Cardiac muscle cell (in vitro differentiated cells and primary cell): Measurements from ENCODE around the gene KLHL2. TPM values are rescaled to one million over a fixed set of nuclear protein-coding genes. Genes with fewer than 3 reads are reported as not detected.
"Not testable (repeated sequence)": the region's sequence is repeated elsewhere in the genome, so short reads cannot be mapped to it uniquely, and the experiment has no call there.

Experiments
- DNase-seq, 2 donors: peaks; one replicate each; pipeline versions ENCODE4 v3.0.0 to v3.0.0-alpha.2; 2010 to 2017; ENCODE audit warnings: low read depth in 1 of 2, low spot score in 1 of 2
- H3K27ac ChIP-seq: fragments of 200-600 bp; sonication (generic); 2 replicates; pipeline ENCODE4 v1.5.1; 2016
- H3K27me3 ChIP-seq: fragments of 200-600 bp; sonication (generic); 2 replicates; pipeline ENCODE4 v1.6.0; 2016; ENCODE audit warnings: control low read depth
- H3K36me3 ChIP-seq: fragments of 200-600 bp; sonication (generic); 2 replicates; pipeline ENCODE4 v1.5.1; 2016; ENCODE audit warnings: control low read depth
- H3K4me1 ChIP-seq: fragments of 200-600 bp; sonication (generic); 2 replicates; pipeline ENCODE4 v1.8.1; 2017; ENCODE audit warnings: low read depth, mild to moderate bottlenecking, mixed run types
- H3K4me3 ChIP-seq: fragments of 200-600 bp; sonication (generic); 2 replicates; pipeline ENCODE4 v1.5.1; 2016; ENCODE audit warnings: mild to moderate bottlenecking
- H3K9me3 ChIP-seq: fragments of 200-600 bp; sonication (generic); 2 replicates; pipeline ENCODE4 v1.5.1; 2017; ENCODE audit warnings: low read depth, mild to moderate bottlenecking, control low read depth
- CTCF ChIP-seq: IDR thresholded peaks from 2 replicates; pipeline ENCODE4 v1.5.1; 2012; ENCODE audit warnings: low read depth, mild to moderate bottlenecking, low read length
- polyA plus RNA-seq: library from polyadenylated mRNA; unstranded; fragments of >200 nt; fragmentation: Nextera tagmentation; extraction: Ambion mirVana; gene quantifications from 2 replicates; pipeline ENCODE4 v1.2.1, GENCODE V29; 2016
- total RNA-seq: library from RNA; depleted of rRNA; stranded (reverse); fragments of >200 nt; gene quantifications from 2 replicates; pipeline ENCODE4 v1.2.3, GENCODE V29; 2016

The KLHL2 gene
- total and polyA plus RNA-seq, 2 experiments from 2014 or later, result 39.7 to 39.8 TPM

GRCh38 chr4:165170819-165171218, 36.5 kb upstream of the KLHL2 start:
- TF ChIP-seq CTCF, result no peak
- Histone ChIP-seq H3K4me3 (no peak overlapping the region), H3K9me3 (no peaks in the 10 kb centered on the region), H3K36me3 (no peaks in the 10 kb centered on the region), H3K27ac (peak overlapping the region; percentile 23), H3K4me1 (no peaks in the 10 kb centered on the region), H3K27me3 (no peaks in the 10 kb centered on the region)
- DNase-seq, result no peak

- not testable (repeated sequence) for H3K27ac ChIP-seq, H3K27me3 ChIP-seq, H3K36me3 ChIP-seq, H3K4me1 ChIP-seq, H3K9me3 ChIP-seq, DNase-seq, H3K4me3 ChIP-seq
Observed at GRCh38 chr4:165175470-165175869, 31.9 kb upstream of the KLHL2 start.

- Histone ChIP-seq H3K36me3 (no peaks in the 10 kb centered on the region), H3K9me3 (no peaks in the 10 kb centered on the region), H3K27me3 (no peaks in the 10 kb centered on the region), H3K27ac (no peak overlapping the region), H3K4me1 (no peaks in the 10 kb centered on the region), H3K4me3 (no peak overlapping the region)
- DNase-seq, result no peak
- TF ChIP-seq CTCF, result no peak
Observed at GRCh38 chr4:165175879-165176278, 31.5 kb upstream of the KLHL2 start.

GRCh38 chr4:165177725-165178666, 29.4 kb upstream of the KLHL2 start:
- no peaks in the 10 kb centered on the region for H3K27me3 ChIP-seq
- no peak for DNase-seq
- H3K36me3 ChIP-seq, result no peaks in the 10 kb centered on the region
- H3K4me1 ChIP-seq, result no peaks in the 10 kb centered on the region
- H3K4me3 ChIP-seq, result no peak overlapping the region
- TF ChIP-seq CTCF, result no peak
- no peaks in the 10 kb centered on the region for H3K9me3 ChIP-seq
- H3K27ac ChIP-seq, result no peak overlapping the region

DNA sequence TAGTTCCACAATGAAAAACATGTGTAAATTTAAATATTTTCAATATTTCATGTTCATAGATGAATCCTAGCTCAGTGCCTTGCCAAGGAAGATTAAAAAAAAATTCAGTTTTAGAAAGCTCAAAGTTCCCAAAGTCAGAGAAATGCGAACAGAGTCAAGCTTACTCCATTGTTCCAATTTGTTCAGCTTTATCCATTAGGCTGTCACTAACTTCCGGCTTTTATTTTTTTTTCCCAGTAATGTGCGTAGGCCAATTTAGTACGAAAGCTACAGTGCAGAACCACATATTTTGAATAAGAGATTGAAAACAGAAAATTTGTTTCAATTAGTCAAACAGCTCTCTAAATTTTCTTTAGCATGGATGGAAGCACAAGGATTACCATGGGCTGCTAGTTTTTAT, 23.1 kb upstream of the KLHL2 start:
- TF ChIP-seq CTCF, result no peak
- DNase-seq, result peak in 1 of 2 donors; percentile 48
- Histone ChIP-seq H3K4me3 (no peak overlapping the region), H3K36me3 (no peaks in the 10 kb centered on the region), H3K27me3 (no peaks in the 10 kb centered on the region), H3K4me1 (no peaks in the 10 kb centered on the region), H3K27ac (no peak overlapping the region), H3K9me3 (no peaks in the 10 kb centered on the region)

DNA sequence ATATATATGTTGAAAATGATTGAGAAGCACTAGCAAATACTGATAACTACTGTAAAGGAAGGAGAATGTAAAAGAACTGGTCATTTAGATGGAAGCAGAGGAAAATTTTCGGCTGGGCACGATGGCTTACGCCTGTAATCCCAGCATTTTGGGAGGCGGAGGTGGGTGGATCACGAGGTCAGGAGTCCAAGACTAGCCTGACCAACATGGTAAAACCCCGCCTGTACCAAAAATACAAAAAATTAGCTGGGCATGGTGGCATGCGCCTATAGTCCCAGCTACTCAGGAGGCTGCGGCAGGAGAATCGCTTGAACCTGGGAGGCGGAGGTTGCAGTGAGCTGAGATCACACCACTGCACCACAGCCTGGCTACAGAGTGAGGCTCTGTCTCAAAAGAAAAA, 22.4 kb upstream of the KLHL2 start:
- not testable (repeated sequence) for DNase-seq, H3K4me3 ChIP-seq, H3K4me1 ChIP-seq, H3K27ac ChIP-seq, H3K27me3 ChIP-seq, H3K9me3 ChIP-seq, H3K36me3 ChIP-seq
